ENCODE measurements around the gene TRPM4.

DNA sequence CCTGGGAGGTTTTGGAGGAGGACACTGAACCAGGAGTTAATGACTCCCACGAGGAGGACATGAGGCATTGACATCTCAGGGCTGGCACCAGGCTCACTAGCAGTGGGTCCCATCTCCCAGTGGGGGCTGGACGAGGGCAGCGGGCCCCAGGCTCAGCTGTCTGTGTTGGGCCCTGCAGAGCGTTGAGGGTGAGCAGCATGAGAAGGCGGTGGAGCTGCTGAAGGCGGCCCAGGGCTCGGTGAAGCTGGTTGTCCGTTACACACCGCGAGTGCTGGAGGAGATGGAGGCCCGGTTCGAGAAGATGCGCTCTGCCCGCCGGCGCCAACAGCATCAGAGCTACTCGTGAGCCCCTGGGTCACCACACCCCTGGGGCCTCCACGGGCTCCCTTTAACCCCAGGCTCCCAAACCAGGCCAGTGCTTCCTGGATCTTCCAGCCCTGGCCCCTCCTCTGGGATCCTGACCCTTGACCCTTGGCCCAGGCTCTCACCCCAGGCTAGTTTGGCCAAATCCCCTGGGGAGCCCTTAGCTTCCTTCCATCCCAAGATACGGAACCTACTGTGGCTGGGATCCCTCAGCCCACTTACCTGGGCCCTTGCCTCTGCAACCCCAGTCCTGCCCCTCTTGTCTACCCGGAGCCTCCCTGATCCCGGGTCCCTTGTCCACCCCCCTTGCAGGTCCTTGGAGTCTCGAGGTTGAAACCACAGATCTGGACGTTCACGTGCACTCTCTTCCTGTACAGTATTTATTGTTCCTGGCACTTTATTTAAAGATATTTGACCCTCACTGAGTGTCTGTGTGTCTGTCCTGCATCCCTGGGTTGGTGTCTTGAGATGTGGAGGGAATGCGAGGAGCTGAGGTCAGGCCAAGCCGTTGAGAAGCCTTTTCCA, 39.7 kb upstream of the TRPM4 start:
- TF ChIP-seq POLR2AphosphoS5 (IDR thresholded peaks at IDR 0.05; ENCODE audit: low read depth, low read length) (no peak), FOXP2 (optimal IDR thresholded peaks at IDR 0.05; ENCODE audit: borderline replicate concordance, extremely low read depth, extremely low read length, insufficient read depth) (no peak), REST (IDR thresholded peaks at IDR 0.05; ENCODE audit: insufficient read depth in 1 of 2, low read depth in 2 of 2, low read length in 2 of 2) (no peak)
